Measurements from ENCODE around the gene OPRM1. TPM values are rescaled to one million over a fixed set of nuclear protein-coding genes. Genes with fewer than 3 reads are reported as not detected.

OPRM1 gene
- total RNA-seq, 1 donor from 2014 or later, result not detected

DNA sequence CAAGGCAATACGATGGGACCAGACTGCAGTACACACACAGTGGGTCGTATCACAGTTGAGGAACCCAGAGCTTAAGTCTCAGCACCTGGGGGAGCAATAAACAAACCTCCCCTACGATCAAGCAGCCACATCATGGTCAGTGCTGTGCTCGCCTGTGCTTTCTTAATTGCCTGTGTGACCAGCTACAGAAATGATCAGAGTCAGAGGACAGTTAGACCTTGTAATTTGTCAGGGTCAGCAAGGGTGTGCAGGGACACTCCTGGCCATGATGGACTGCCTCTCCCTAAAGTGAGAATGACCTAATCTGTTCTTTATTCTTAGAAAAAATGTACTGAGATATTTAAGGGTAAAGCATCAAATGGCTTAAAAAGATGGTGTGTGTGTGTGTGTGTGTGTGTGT, 78.4 kb downstream of the OPRM1 start:
- Histone ChIP-seq H3K4me1 (ENCODE audit: insufficient read depth, low read length) (no peaks in the 10 kb centered on the region), H3K79me2 (ENCODE audit: insufficient read depth, low read length) (no peaks in the 10 kb centered on the region), H4K20me1 (ENCODE audit: insufficient read depth, low read length) (no peaks in the 10 kb centered on the region), H3K4me3 (ENCODE audit: insufficient read depth, low read depth, low read length) (no peak overlapping the region), H3K9ac (ENCODE audit: low read length) (no peak overlapping the region), H3K36me3 (ENCODE audit: insufficient read depth, low read length) (no peaks in the 10 kb centered on the region), H3K27ac (ENCODE audit: low read depth, low read length) (no peak overlapping the region), H3K4me2 (ENCODE audit: low read length) (no peak overlapping the region), H2AFZ (ENCODE audit: low read depth, low read length) (no peak overlapping the region), H3K9me3 (ENCODE audit: insufficient read depth, low read depth, low read length) (no peaks in the 10 kb centered on the region), H3K27me3 (ENCODE audit: insufficient read depth, low read length) (no peaks in the 10 kb centered on the region)
- Mint-ChIP-seq H3K4me1 (ENCODE audit: low read depth, unreplicated experiment) (no peaks in the 10 kb centered on the region), H3K36me3 (ENCODE audit: low read depth, unreplicated experiment) (no peaks in the 10 kb centered on the region), H3K4me3 (ENCODE audit: unreplicated experiment) (no peak overlapping the region), H3K27ac (ENCODE audit: unreplicated experiment) (no peak overlapping the region), H3K27me3 (ENCODE audit: low read depth, unreplicated experiment) (peaks cover 12% of the 10 kb centered on the region), H3K9me3 (ENCODE audit: unreplicated experiment) (peaks cover 5% of the 10 kb centered on the region)
- TF ChIP-seq EZH2 (IDR thresholded peaks at IDR 0.05; ENCODE audit: insufficient read depth, low read length), result no peak
- TF ChIP-seq, protein P1, sequence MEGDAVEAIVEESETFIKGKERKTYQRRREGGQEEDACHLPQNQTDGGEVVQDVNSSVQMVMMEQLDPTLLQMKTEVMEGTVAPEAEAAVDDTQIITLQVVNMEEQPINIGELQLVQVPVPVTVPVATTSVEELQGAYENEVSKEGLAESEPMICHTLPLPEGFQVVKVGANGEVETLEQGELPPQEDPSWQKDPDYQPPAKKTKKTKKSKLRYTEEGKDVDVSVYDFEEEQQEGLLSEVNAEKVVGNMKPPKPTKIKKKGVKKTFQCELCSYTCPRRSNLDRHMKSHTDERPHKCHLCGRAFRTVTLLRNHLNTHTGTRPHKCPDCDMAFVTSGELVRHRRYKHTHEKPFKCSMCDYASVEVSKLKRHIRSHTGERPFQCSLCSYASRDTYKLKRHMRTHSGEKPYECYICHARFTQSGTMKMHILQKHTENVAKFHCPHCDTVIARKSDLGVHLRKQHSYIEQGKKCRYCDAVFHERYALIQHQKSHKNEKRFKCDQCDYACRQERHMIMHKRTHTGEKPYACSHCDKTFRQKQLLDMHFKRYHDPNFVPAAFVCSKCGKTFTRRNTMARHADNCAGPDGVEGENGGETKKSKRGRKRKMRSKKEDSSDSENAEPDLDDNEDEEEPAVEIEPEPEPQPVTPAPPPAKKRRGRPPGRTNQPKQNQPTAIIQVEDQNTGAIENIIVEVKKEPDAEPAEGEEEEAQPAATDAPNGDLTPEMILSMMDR (IDR thresholded peaks at IDR 0.05; ENCODE audit: insufficient read depth, low read depth, low read length), result no peak
- DNase-seq (ENCODE audit: low read depth) (no peak), FAIRE-seq (no peak)

DNA sequence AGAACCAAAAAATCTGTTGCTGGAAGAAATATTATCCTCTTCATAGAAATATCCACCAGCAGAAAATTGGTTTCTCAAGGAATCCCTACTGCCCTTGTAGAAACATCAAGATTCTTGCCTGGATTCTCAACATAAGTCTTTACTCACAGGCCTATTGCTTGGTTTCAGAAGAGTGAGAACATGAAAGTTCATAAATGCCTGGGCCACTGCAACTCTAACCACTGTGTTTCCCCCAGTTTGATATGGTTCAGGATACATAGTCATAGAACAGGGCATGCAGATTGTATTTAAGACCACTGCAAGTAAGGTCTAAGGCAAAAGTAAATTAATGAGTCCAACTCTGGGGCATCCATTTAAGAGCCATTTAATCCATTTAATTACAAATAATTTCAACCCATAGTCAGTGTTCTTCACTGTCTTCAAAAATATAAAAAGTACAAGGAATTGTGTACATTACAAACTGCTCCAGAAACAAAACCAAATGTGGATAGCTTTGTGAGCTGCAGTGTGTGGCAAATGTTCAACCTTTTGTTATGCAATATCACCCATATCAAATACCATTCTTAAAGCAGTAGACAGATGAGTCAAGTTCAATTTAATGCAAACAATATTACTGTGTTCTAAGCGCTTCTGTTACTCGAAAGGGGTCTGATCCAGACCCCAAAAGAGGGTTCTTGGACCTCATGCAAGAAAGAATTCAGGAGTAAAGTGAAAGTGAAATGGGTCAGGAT, 83.3 kb downstream of the OPRM1 start:
- Histone ChIP-seq H3K27ac (ENCODE audit: low read depth, low read length) (no peak overlapping the region), H3K27me3 (ENCODE audit: insufficient read depth, low read length) (no peaks in the 10 kb centered on the region), H3K4me1 (ENCODE audit: insufficient read depth, low read length) (no peaks in the 10 kb centered on the region), H3K9ac (ENCODE audit: low read length) (no peak overlapping the region), H3K4me3 (ENCODE audit: insufficient read depth, low read depth, low read length) (no peak overlapping the region), H3K79me2 (ENCODE audit: insufficient read depth, low read length) (no peaks in the 10 kb centered on the region), H2AFZ (ENCODE audit: low read depth, low read length) (no peak overlapping the region), H3K4me2 (ENCODE audit: low read length) (no peak overlapping the region), H4K20me1 (ENCODE audit: insufficient read depth, low read length) (no peaks in the 10 kb centered on the region), H3K36me3 (ENCODE audit: insufficient read depth, low read length) (no peaks in the 10 kb centered on the region), H3K9me3 (ENCODE audit: insufficient read depth, low read depth, low read length) (no peaks in the 10 kb centered on the region)
- no peaks in the 10 kb centered on the region for H3K36me3 Mint-ChIP-seq (ENCODE audit: low read depth, unreplicated experiment)
- no peaks in the 10 kb centered on the region for H3K4me1 Mint-ChIP-seq (ENCODE audit: low read depth, unreplicated experiment)
- FAIRE-seq, result no peak
- DNase-seq (ENCODE audit: low read depth), result no peak
- H3K9me3 Mint-ChIP-seq (ENCODE audit: unreplicated experiment), result no peaks in the 10 kb centered on the region
- no peak for TF ChIP-seq EZH2 (IDR thresholded peaks at IDR 0.05; ENCODE audit: insufficient read depth, low read length)
- TF ChIP-seq, protein P1 (IDR thresholded peaks at IDR 0.05; ENCODE audit: insufficient read depth, low read depth, low read length), result no peak
- H3K27me3 Mint-ChIP-seq (ENCODE audit: low read depth, unreplicated experiment), result peaks cover 8% of the 10 kb centered on the region
- no peak overlapping the region for H3K27ac Mint-ChIP-seq (ENCODE audit: unreplicated experiment)
- no peak overlapping the region for H3K4me3 Mint-ChIP-seq (ENCODE audit: unreplicated experiment)
